ENCODE data around the gene TMCC1.
"Not testable (repeated sequence)": the region's sequence is repeated elsewhere in the genome, so short reads cannot be mapped to it uniquely, and the experiment has no call there.

TMCC1 gene

DNA sequence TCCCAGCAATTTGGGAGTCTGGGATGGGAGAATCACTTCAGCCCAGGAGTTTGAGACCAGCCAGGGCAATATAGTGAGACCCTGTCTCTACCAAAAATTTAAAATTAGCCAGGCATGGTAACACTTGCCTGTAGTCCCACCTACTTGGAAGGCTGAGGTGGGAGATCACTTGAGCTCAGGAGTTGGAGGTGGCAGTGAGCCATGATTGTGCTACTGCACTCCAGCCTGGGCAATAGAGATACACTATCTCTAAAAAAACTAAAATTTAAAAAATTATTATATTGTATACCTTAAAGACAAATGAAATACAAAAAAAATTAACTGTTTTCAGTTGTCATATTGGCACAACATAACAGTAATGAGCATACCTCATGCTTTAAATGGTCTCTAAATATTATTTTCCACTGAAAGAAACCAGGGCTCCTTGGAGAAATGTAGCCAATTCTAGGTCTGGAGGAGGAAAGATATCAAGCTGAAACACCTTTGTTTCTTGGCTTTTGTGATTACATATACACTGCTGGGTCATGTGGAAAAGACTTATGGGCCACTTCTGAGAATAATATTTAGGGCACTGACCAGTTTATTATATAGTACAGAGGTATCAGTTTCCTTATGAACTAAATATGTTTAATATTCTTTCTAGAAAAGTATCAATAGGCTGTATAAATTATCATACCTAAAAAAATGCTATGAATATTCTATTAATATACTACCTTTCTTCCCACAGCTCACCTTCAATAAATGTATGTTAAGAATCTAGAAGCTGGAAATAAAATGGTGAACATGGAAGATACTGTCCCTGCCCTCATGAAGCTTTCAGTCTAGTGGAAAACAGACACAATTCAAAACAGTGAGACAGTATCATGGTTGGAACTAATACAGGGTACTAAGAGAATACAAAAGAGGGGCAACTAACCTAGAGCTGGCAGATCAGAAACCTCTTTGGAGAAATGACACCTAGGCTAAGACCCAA lies 119.5 kb downstream of the TMCC1 start:
- DNase-seq (ENCODE audit: low read depth in 3 of 3): no peak

DNA sequence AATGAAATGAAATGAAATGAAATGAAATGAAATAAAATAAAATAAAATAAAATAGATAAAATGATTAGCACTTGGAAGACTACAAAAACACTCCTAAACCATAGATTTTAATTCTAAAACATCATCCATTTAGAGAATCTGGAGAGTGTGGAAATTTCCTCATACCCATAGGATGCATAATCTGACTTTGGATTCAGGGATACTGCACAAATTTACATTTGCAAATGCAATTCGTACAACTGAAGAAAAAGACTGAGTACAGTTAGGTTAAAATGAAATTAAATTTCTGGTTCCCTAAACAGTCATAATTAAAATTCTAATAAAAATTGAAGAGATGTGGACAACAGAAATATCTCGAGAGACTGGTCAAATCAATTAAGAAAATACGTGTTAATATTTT lies 122.9 kb downstream of the TMCC1 start:
- DNase-seq (ENCODE audit: low read depth in 3 of 3): no peak

DNA sequence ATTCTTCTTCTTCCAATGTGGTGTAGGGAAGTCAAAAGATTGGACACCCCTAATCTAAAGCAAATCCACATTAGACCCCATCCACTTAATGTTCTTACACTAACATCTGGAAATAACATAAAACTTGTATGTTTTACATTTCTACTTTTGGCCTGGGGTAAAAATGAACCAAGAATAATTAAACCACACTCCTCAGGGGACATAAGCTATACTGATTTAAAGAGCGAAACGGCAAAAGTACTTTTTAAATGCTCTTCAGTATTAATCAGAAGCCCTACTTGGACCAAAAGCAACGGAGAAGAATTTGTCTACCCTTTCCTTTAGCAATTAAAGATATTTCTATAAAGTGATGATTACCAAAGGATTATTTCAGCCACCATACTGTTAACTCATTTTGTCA lies 123.9 kb downstream of the TMCC1 start:
- DNase-seq (ENCODE audit: low read depth in 3 of 3): no peak

DNA sequence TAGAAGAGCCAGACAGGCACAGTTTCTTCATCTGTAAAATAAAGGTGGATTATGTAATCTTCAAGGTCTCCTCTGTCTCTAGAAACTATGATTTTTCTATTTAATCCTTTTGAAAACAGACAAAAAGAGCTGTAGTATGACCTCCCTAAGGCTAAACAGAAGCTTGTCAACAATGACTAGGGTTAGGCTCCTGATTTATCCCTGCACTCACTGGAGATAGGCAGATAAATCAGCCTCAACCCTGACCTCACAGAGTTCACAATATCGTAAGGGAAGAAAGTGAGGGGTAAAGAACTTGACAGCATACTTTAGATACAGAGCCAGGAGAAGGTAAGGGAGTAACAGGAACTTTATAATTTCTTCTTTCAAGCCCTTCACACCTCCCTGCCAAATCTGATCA lies 124.8 kb downstream of the TMCC1 start:
- DNase-seq (ENCODE audit: low read depth in 3 of 3): no peak

DNA sequence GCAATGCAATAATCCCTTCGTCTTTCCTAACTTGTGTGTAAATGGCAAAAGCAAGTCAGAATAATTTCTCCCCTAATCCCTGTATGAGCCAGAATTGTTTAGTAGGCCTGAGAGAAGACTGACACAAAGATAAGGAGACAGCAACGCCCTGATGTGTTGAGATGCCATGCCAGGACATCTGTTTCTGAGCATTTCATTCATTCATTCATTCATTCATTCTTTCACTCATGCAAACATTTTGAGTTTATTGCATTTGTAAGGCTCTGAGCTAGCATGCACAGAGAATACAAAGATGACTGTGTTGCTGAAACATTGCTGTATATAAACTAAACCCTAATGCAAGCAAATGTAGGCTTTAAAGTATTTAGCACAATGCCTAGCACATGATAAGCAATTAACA lies 127.4 kb downstream of the TMCC1 start:
- DNase-seq (ENCODE audit: low read depth in 3 of 3): no peak

DNA sequence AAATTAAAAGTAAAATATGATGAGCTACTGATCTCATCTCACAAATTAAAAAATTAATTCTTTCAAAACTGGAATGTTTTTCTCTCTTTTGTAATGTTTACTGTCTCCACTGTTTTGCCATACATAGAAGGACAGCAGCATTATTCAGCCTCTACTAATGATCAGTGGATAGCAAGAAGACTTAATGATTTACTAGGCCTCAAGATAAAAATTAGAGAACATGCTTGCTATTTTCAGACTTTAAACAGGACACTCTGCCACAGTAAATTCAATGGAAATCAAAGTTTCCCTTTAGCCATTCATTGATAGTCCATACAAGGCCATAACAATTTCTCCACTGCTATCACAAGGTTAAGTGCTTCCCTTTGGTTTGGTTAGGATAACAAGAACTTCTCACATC lies 129.4 kb downstream of the TMCC1 start:
- no peak for DNase-seq (ENCODE audit: low read depth in 3 of 3)

DNA sequence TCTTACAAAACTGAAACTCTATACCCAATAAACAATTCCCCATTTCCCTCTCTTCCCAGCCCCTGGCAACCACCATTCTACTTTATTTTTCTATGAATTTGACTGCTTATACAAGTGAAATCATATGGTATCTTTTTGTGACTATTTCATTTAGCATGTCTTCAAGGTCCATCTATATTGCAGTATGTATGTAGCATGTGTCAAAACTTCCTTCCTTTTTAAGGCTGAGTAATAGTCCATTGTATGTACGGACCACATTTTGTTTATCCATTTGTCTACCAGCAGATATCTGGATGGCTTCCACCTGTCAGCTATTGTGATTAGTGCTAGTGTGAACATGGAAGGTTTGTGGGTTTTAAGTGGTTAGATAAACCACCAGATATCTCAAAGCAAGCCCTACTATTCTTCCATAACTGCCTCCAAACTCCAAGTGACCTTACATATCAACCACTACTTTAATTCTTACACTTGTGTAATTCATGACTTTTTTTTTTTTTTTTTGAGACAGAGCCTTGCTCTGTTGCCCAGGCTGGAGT lies 134.7 kb downstream of the TMCC1 start:
- DNase-seq (ENCODE audit: low read depth in 3 of 3): no peak

DNA sequence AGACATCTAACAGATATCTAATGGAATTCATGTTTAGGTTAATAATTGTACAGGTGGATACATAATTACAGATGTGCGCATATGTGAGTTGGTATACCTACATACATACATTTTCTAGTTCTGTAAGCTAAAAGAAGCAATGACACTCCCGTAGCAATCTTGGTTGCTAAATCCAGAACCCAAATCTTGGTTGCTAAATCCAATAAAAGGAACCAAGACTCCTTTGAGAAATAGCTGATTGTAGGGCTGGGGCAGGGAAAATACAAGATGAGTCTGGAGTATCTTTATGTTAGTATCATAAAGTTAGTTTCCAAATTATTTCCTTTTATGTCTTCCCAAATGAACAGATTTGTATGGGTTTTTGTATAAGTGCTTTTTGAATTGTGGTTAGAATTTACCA lies 135.2 kb downstream of the TMCC1 start:
- no peak for DNase-seq (ENCODE audit: low read depth in 3 of 3)

DNA sequence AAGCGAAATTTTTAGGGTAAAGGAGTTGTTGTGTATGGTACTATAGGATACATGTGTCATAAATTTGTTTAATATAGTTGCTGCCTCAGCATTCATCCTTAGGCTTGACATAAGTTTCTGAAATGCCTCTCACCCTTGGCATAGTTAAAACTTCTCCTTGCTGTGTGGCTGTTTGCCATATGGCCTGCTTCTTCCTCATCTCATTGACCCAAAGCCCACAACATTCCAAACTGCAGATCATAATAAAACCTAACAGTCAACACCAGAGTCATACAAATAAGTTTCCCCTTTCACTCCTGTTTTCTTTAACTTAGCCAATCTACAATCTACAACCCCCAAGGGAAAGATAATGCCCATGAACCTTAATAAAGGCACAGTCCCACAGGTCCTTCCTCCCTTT lies 136.6 kb downstream of the TMCC1 start:
- no peak for DNase-seq (ENCODE audit: low read depth in 3 of 3)

DNA sequence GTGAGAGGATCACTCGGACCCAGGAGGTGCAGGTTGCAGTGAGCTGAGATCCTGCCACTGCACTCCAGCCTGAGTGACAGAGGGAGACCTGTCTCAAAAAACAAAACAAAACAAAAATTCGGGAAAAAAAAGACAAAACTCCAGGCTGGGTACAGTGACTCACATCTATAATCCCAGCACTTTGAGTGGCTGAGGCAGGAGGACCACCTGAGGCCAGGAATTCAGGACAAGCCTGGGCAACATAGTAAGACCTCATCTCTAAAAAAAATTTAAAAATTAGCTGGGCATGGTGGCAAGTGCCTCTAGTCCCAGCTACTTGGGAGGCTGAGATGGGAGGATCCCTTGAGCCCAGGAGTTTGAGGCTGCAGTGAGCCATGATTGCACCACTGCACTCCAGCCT lies 142.4 kb downstream of the TMCC1 start:
- DNase-seq (ENCODE audit: low read depth in 3 of 3): not testable (repeated sequence)

DNA sequence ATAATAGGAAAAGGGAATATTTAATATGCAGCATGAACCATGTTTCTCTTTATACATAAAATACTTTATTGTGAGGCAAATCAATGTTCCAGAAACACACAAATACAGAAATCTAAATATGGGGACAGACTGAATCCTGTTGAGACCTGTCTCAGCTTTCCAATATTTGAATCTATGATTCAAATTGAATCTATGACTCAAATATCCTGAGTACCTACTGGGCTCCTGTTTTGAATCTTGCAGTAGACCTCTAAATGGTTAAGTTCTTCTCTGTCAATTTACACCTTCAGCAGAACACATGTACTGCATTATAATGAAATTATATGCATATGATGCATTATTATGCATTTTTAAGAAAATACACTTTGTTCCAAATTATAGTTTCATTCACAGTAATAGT lies 143.8 kb downstream of the TMCC1 start:
- no peak for DNase-seq (ENCODE audit: low read depth in 3 of 3)

DNA sequence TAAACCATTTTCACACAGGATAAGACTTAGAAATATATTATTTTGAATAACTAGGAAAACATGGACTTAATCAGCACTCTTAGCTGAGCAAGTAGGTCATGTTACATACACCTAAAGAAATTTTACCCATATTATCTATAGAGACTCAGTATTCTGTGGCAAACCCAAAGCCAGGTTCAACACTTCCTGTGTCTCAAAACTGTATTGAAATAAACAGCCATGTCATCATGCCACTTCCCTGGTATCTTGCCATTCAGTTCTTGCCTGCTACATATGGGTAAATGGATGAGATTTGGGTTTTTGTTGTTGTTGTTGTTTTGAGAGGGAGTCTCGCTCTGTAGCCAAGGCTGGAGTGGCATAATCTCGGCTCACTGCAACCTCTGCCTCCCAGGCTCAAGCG lies 145.5 kb downstream of the TMCC1 start:
- no peak for DNase-seq (ENCODE audit: low read depth in 3 of 3)

DNA sequence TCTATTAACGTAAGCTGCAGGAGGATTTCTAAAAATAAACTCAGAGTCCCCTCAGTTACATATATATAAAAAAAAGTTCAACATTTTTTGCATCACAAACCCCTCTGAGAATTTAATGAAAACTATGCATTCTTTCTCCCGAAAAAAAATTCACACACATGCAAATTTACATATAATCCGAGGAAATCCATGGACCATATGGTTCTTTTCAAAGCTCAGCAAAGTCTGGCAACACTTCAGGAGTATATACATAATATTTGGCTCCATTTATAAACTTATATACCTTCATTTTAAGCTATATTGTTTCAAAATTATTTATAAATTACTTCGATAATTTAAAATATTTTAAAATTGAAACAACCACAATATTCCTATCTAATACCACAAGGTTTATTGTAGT lies 146.4 kb downstream of the TMCC1 start:
- no peak for DNase-seq (ENCODE audit: low read depth in 3 of 3)

DNA sequence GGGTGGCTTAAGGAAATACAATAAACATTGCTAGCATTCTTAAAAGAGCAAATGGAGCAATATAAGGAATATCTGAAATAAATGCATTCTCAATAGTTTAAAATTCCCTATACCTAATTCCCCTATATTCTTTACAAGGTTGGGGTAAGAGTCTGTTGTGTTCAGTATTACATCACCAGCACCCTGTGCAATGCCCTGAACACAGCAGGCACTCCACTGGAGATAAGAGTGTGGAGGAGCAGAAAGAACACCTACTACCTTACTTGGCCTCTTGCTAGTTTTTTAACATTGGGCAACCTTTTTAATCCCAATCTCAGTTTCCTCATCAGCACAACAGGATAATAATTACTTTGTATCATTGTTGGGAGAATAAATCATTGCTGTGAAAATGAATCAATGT lies 146.9 kb downstream of the TMCC1 start:
- no peak for DNase-seq (ENCODE audit: low read depth in 3 of 3)

DNA sequence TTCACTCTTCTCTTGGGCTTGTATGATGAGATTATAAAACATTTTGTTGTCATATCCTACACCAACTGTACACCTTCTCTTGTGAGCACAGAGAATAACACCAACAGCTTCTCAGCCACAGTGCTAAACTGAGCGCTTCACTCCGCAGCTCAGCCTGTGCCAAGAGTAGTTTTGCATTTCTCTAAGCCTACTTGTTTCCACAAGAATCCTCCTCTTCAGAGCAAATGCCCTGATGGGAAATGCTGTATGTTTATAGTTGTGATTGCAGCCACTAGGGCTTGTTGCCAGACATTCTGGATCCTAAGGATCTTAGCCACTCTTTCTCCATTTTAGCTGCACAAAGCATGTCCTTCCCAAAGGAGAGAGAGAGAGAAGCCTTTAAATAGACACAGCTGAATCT lies 148.3 kb downstream of the TMCC1 start:
- no peak for DNase-seq (ENCODE audit: low read depth in 3 of 3)

DNA sequence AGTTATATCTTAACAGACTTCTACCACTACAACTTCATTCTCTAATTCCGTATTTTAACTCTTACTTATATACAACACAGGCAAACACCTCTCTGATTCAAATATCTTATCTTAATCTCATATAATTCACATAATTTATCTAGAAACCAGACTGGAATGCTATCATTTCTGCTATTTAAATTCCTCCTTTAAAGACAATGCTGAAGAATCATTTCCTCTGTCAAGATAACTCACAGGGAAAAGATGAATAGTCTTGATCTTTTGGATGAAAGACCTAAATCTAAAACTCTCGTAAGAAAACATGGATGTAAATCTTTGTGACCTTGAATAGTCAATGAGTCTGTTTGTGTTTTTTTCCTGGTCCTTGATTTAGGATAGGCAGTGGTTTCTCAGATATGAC lies 151.7 kb downstream of the TMCC1 start:
- no peak for DNase-seq (ENCODE audit: low read depth in 3 of 3)

DNA sequence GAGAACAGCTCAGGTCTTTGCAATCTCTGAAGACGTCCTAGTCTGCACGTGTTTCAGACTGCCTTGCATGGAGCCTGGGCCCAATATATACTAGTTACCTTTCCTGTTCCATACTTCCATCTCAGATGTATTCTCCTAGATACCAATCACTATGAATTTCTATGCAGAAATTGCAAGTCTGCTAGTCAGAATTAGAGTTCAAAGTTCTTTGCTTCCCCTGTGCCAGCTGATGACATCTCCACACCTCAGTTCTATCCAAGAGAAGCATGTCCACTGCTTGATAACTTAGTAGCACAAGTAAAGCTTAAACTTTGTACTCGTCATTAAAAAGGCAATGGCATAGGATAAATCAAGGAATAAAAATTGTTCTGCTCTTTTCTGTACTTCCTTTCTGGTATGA lies 153.4 kb downstream of the TMCC1 start:
- no peak for DNase-seq (ENCODE audit: low read depth in 3 of 3)

DNA sequence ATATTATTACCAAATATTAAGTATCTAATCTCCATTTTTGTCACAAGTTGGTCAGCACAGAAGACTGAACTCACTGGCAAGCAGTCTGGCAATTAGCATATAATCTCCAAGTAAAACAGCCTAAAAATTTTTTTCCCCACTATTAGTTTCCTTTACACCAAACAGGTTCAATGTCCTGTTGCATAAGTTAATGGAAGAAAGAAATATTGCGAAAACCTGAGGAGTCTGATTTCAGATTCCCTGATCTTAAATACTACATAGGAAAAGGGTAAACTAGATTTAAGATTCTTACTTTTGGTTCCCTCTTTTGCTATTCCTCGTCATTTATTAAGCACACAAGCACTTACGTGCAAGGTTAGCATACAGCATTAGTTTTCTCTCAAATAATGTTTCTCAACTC lies 153.9 kb downstream of the TMCC1 start:
- no peak for DNase-seq (ENCODE audit: low read depth in 3 of 3)

DNA sequence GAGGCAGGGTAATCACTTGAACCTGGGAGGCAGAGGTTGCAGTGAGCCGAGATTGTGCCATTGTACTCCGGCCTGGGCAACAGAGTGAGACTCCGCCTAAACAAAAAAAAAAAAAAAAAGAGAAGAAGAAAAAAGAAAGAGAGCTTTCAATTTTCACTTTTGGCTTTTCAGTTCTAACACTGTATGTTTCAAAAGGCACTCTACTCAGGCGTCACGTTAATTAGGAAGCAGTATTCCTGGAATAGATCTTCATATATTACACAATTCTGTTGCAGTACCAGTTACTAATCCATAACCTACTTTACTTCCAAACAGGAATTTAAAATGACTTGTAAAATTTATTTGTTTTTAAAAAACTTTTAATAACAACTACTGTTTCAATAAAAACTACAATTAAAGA lies 155.3 kb downstream of the TMCC1 start:
- no peak for DNase-seq (ENCODE audit: low read depth in 3 of 3)

DNA sequence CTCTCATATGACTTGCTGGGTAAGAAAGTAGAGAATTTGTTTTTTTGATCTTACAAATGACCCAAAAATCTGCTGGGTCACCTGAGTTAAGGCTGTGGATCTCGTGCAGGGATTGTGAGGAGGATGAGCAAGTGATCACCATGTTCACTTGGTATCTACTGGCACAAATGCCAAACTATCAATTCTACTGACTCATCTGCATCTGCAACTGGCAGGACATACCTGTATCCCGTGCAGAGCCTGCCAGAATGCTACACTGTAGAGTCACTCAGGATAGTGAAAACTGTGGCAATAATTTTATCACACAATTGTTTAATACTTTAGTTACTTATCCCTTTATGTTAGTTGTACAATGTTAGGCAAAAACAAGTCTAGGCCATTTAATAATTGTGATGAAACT lies 157.4 kb downstream of the TMCC1 start:
- no peak for DNase-seq (ENCODE audit: low read depth in 3 of 3)

DNA sequence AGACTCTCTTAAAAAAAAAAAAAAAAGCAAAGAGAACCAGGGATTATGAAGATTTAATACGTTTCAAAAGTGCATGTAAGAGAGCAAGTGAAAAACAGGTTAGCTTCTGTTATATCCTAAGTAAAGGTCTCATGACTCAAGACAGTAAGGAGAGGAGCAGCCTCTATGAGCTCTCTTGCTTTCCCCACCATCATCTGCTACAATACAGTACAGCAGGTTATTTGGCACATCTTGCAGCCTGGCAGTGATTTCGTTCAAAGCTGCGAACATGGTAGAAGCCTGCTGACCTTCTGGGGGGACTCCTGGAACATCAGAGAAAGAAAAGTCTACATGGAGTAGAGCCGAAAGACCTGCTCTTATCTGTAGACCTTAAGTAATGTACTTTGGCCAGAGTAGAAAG lies 157.9 kb downstream of the TMCC1 start:
- DNase-seq (ENCODE audit: low read depth in 3 of 3): no peak

DNA sequence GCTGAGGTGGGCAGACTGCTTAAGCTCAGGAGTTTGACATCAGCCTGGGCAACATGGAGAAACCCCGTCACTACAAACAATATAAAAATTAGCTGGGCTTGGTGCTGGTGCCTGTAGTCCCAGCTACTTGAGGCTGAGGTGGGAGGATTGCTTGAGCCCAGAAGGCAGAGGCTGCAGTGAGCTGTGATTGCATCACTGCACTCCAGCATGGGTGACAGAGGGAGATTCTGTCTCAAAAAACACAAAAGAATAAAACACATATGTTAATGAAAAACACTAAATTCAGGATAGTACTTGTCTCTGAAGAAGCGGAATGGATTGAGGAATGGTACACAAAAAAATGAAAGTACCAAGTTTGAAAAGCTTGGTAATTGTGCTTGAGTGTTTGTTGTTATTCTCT lies 159.1 kb downstream of the TMCC1 start:
- no peak for DNase-seq (ENCODE audit: low read depth in 3 of 3)

DNA sequence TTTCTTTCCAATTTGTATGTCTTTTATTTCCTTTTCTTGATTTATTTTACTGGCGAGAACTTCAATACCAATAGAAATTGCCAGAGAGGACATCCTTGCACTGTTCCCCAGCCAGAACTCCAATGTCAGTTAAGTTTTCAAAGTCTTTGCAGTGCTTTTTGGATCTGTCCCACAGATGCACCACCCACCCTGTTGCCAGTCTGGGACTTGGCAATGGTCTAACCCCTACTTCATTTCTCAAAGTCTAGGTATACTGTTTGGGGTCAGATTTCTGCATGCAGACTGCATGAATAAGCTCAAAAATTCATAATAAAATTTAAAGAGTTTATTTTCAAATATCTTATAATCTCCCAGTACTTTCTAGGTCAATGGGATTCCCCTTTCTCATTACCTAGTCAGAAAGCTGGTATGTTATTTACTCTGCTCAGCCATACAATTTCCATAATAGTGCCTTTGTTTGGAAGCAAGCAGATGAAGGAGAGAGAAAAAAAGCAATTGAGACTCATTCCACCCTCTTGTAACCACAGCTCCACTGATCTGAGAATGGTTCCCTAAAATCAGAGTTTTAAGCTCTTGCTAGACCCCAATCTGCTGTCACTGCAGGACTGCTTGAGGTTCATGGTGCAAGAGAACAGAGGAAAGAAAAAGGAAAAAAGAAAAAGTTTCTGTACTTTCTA lies 161.2 kb downstream of the TMCC1 start:
- no peak for DNase-seq (ENCODE audit: low read depth in 3 of 3)
